ENCODE measurements around the gene CDH23. TPM values are rescaled to one million over a fixed set of nuclear protein-coding genes. Genes with fewer than 3 reads are reported as not detected.

The CDH23 gene
- total RNA-seq, 4 donors from 2014 or later = 14.4 to 29.6 (median 19.7) TPM

GRCh38 chr10:71740069-71740653 is 343.4 kb downstream of the CDH23 start:
- no peaks in the 10 kb centered on the region for H3K27me3 ChIP-seq
- no peak overlapping the region for H3K27ac ChIP-seq (replicated peaks in 1 of 4)
- TF ChIP-seq CTCF (IDR thresholded peaks at IDR 0.05) = no peak
- no peak for TF ChIP-seq POLR2A (IDR thresholded peaks at IDR 0.05; ENCODE audit: low read depth)
- no peak for TF ChIP-seq EP300 (IDR thresholded peaks at IDR 0.05)
- TF ChIP-seq POLR2AphosphoS5 (IDR thresholded peaks at IDR 0.05) = no peak
- peaks cover 0 to 7% (median 0%) of the 10 kb centered on the region in 4 donors for H3K9me3 ChIP-seq
- H3K36me3 ChIP-seq = peaks cover 0 to 15% (median 4%) of the 10 kb centered on the region in 4 donors
- DNase-seq (ENCODE audit: extremely low spot score) = no peak
- intact Hi-C loops (cut with DNase I) = no loop called here
- H3K4me3 ChIP-seq = no peak overlapping the region
- WGBS = 50% methylated on average over 9 of the region's 9 CpGs
- peaks cover 5 to 43% (median 40%) of the 10 kb centered on the region in 4 donors for H3K4me1 ChIP-seq

- no peak overlapping the region for H3K4me3 ChIP-seq
- peaks cover 11 to 45% (median 38%) of the 10 kb centered on the region in 4 donors for H3K4me1 ChIP-seq
- H3K27ac ChIP-seq (replicated peaks in 1 of 4) = no peak overlapping the region
- no peak for DNase-seq (ENCODE audit: extremely low spot score)
- peaks cover 0 to 15% (median 4%) of the 10 kb centered on the region in 4 donors for H3K36me3 ChIP-seq
- TF ChIP-seq POLR2A (IDR thresholded peaks at IDR 0.05; ENCODE audit: low read depth) (no peak), CTCF (IDR thresholded peaks at IDR 0.05) (no peak), POLR2AphosphoS5 (IDR thresholded peaks at IDR 0.05) (no peak)
- peaks cover 0 to 7% (median 0%) of the 10 kb centered on the region in 4 donors for H3K9me3 ChIP-seq
- 61% methylated on average over 4 of the region's 4 CpGs for WGBS
- no peaks in the 10 kb centered on the region for H3K27me3 ChIP-seq
- intact Hi-C loops (cut with DNase I) = no loop called here
These were observed 344.3 kb downstream of the CDH23 start for GRCh38 chr10:71741029-71741428.

- H3K4me1 ChIP-seq = peaks cover 15 to 45% (median 38%) of the 10 kb centered on the region in 4 donors
- peaks cover 0 to 15% (median 4%) of the 10 kb centered on the region in 4 donors for H3K36me3 ChIP-seq
- no peak for DNase-seq (ENCODE audit: extremely low spot score)
- H3K9me3 ChIP-seq = peaks cover 0 to 7% (median 0%) of the 10 kb centered on the region in 4 donors
- no peaks in the 10 kb centered on the region for H3K27me3 ChIP-seq
- H3K27ac ChIP-seq (replicated peaks in 1 of 4) = no peak overlapping the region
- 98% methylated on average over 17 of the region's 20 CpGs for WGBS
- H3K4me3 ChIP-seq = no peak overlapping the region
- no peak for TF ChIP-seq EP300 (IDR thresholded peaks at IDR 0.05)
- TF ChIP-seq POLR2AphosphoS5 (IDR thresholded peaks at IDR 0.05) = no peak
- no peak for TF ChIP-seq POLR2A (IDR thresholded peaks at IDR 0.05; ENCODE audit: low read depth)
- no peak for TF ChIP-seq CTCF (IDR thresholded peaks at IDR 0.05)
- intact Hi-C loops (cut with DNase I) = no loop called here
These were observed 345.0 kb downstream of the CDH23 start for GRCh38 chr10:71741671-71742070.

GRCh38 chr10:71742301-71743088 is 345.8 kb downstream of the CDH23 start:
- intact Hi-C loops (cut with DNase I) = no loop called here
- Histone ChIP-seq H3K36me3 (peaks cover 0 to 15% (median 4%) of the 10 kb centered on the region in 4 donors), H3K27me3 (no peaks in the 10 kb centered on the region), H3K9me3 (peaks cover 0 to 7% (median 0%) of the 10 kb centered on the region in 4 donors), H3K4me1 (peaks cover 23 to 45% (median 39%) of the 10 kb centered on the region in 4 donors), H3K27ac (replicated peaks in 1 of 4) (no peak overlapping the region), H3K4me3 (no peak overlapping the region)
- WGBS = 96% methylated on average over 8 of the region's 10 CpGs
- no peak for DNase-seq (ENCODE audit: extremely low spot score)
- TF ChIP-seq POLR2AphosphoS5 (IDR thresholded peaks at IDR 0.05) (no peak), EP300 (IDR thresholded peaks at IDR 0.05) (no peak), POLR2A (IDR thresholded peaks at IDR 0.05; ENCODE audit: low read depth) (no peak), CTCF (IDR thresholded peaks at IDR 0.05) (no peak)
